GM11168 (cell line): ENCODE results near the gene MEP1B.

ENCODE experiments used
- in situ Hi-C: fragments of 300-500 bp; cut with MboI; formaldehyde crosslinking; loops from one replicate; pipeline ENCODE4 v1.12.0; 2022; ENCODE audit warnings: low sequenced_read_pairs; ENCODE audit not compliant: unreplicated experiment

The MEP1B gene

DNA sequence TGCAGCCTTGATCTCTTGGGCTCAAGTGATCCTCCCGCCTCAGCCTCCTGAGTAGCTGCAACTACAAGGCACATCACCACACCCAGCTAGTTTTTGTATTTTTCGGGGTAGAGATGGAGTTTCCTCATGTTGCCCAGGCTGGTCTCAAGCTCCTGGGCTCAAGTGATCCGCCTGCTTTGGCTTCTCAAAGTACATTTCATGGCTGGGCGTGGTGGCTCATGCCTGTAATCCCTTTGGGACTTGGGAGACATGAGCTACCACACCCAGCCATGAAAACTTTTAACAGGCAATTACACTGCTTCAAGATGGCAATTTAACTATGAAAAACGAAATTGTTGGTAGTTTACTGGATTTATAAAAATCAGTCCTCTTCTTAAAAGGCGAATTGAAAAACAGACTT lies 69.7 kb downstream of the MEP1B start:
- in situ Hi-C loops: no loop called here

DNA sequence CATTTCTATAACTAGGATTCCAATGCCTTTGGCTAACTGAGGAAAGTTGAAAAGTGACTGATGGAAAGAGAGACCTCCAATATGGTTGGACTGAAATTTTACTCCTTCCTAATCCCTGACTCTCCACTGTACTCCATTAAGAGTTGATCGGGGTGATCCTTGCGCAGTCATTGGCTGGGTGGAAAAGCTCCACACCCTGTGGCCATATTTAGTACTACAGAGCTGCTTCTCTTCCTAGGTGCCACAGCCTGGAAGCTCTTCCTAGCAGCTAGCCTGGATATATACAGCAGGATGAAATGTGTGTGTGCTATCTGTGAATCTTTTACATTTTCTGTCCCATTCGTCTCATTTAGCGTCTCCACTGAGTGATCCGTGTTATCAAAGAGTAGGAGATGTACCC lies 71.2 kb downstream of the MEP1B start:
- in situ Hi-C loops: no loop called here

DNA sequence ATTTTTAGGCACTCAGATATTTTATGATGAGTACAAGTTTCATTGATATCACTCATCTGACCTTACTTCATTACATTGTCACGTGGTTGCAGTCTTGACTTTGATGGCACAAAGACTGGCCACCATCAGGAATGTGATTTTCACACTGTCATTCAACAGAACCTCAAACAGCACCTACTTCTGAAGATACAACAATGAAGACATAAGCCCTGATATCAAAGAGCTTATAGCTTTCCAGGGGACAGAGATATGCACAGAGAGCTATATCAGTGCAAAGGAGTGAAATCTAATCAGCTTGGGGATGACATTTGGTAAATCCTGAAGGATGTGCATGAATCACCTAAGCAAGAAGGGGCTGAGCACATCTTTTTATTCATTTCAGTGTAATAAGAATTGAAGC lies 72.3 kb downstream of the MEP1B start:
- in situ Hi-C loops: no loop called here

DNA sequence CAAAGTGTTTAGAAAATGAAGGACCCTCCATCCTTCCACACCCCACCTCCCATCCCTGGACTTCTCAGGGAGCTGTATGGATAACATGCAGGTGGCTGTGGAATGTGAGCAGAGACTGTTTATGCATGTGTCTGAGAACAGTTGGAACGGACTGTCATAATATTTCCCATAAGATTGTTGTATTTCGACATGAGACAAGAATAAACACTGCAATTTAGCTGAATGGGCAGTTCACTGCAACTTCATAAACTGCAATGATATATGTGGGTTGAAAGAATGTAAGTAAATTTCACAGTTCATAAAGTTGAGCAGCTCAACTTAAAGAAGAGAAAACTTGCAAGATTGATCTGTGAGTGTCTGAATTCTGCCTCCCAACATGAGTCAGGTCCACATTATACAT lies 74.6 kb downstream of the MEP1B start:
- in situ Hi-C loops: no loop called here

DNA sequence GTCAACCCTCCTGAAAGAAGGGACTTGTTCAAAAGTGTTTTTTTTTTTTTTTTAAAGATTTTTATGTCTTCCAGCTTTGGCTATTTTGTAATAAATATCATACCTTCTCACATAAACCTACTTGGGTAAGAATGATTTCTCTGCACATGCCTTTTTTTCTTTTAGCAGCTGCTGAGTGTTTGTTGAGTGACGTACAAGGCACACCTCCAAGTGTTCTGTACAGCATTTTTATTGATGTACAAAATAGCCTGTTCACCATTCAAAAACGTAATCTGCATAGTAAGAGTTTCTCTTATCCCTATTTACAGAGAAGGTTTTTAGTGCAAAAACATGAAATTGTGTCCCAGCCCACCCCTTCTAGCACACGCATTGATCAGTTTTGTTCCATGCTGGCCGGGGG lies 77.6 kb downstream of the MEP1B start:
- in situ Hi-C loops: no loop called here
